Activated CD4-positive, CD25-positive, alpha-beta regulatory T cell treated with anti-CD3 and anti-CD28 coated beads, Interleukin-2, amount 50 U/mL, for 72 hours (primary cell): ENCODE measurements around the gene HYAL1.
A peak's percentile ranks its signal among the peaks of the same experiment; 100 is the strongest.

Experiments used
- DNase-seq: peaks from one replicate; pipeline ENCODE4 v3.0.0; 2021

Gene HYAL1, protein sequence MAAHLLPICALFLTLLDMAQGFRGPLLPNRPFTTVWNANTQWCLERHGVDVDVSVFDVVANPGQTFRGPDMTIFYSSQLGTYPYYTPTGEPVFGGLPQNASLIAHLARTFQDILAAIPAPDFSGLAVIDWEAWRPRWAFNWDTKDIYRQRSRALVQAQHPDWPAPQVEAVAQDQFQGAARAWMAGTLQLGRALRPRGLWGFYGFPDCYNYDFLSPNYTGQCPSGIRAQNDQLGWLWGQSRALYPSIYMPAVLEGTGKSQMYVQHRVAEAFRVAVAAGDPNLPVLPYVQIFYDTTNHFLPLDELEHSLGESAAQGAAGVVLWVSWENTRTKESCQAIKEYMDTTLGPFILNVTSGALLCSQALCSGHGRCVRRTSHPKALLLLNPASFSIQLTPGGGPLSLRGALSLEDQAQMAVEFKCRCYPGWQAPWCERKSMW

DNA sequence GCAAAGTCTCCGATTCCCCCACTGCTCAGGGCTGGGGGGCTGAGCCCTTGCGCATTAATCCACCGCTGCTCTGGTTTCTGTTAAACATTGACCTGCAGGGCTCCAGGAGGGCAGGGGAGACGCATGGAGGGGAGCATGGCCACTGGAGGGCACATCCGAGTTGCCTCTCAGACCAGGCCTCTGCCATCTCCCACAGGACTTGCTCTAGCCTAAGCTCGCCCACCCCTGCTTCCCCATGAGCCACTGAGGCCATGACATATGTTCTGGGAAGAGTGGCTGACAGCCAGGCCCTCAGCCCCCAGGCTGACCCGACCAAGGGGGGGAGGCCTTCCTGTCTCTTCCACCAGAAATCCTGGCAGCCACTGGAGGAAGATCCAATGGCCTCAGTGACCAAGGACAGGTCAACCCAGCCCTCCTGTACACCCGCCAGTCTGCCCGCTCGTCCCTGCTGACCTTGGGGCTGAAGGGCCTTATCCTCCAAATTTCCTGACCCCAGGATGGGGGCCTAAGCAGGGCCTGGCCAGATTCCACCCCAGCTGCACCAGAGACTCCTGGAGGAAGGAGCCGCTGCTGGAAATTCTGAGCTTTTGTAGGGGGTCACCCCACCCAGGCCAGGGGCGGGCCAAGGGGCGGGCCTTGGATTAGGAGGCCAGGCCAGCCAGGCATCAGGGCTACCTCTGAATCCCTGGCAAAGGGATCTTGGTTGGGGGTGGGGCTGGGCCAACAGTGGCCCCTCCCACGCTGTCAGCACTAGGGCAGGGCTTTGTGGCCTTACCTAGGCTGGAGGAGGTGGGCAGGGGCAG lies at the start of gene HYAL1:
HYAL1 (minus strand) TSS at position 562 of the 803 bp plus-strand sequence. CDS start 618 bp downstream, outside the sequence.
- no peak for DNase-seq

DNA sequence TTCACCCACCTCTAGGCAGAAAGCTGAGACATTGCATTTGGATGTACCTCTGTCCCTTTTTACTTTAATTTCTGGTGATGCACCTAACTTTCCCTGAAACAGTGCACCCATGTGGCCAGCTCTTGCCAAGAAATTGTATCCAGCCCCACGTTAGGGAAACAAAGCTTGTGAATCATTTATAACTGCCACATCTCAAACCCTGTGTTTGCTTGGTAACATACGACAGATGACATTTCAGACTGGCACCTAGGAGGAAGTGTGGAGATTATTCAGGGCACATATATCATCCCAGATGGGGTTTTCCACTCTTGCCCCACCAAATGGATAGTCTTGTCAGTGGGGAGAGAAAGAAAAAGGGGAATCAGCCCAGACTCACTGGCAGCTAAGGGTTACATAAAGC lies 49.4 kb upstream of the HYAL1 start:
- no peak for DNase-seq

DNA sequence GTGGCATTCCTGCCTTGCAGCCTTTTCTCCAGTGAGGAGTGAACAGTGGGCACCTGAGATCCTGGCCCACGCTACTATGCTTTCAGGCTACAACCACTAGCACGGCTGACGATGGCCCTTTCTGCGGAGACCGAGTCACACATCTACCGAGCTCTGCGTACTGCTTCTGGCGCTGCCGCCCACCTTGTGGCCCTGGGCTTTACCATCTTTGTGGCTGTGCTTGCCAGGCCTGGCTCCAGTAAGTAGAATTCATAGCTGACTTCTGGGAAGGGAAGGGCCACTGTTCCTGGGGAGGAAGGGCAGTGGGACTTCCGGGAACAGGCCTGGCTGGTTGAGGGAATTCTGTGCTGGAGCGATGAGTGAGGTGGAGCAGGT lies 47.9 kb upstream of the HYAL1 start:
- DNase-seq = no peak

DNA sequence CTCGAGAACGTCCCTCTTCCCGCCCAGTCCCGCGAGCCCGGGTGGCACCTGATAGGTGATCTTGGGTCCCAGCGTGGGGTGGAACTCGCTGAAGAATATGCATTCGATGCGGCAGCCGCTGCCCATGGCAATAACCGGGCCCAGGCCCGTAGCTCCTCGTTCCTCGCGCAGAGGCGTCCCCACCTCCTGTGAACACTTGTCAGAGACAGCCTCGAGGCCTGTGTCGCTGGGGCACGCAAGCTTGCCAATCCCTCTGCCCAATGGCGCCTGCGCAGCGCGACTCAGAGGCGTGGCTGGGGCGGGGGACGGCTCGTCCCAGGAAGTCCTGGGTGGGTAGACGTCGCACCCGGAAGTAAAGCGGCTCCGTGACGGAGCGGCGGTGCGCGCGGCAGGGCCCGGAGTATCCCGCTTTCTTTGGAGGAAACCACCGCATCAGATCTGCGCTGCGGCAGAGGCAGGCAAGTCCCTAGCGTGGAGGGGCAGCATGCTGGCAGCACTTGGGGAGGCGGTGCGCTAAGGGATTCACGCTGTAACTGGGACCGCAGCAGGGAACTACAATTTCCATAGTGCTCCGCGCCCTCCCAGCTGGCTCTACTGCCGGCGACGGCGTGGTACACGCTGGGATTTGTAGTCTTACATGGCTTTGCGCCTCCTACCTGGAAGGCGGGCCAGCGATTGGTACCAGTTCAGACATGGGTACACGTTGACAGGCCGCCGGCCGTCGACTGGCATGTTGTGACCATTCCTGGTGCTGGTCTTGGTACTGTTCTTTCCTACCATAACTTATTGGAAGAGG lies 47.4 kb upstream of the HYAL1 start, which contains the start of the genes CYB561D2 and NPRL2:
CYB561D2 (plus strand) TSS at position 336 of the 796 bp plus-strand sequence. CDS start 572 bp downstream, outside the sequence.
NPRL2 (minus strand) TSS at position 249 of the 796 bp plus-strand sequence; CDS start at position 126, 123 bp downstream.
- peak; percentile 99 for DNase-seq

DNA sequence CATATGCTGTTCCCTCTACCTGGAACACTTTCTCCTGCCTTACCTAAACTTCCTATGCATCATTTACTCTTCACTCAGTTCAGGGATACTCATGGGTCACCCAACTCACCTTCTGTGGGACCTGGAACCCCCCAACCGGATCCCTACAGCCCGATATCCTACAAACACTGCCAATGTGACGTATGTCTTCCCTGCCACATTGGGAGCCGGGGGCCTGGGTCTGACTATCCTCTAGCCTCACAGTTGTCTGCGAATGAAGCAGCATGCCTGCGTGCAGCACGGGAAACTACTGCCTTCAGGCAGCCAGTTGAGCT lies 46.8 kb upstream of the HYAL1 start:
- no peak for DNase-seq

DNA sequence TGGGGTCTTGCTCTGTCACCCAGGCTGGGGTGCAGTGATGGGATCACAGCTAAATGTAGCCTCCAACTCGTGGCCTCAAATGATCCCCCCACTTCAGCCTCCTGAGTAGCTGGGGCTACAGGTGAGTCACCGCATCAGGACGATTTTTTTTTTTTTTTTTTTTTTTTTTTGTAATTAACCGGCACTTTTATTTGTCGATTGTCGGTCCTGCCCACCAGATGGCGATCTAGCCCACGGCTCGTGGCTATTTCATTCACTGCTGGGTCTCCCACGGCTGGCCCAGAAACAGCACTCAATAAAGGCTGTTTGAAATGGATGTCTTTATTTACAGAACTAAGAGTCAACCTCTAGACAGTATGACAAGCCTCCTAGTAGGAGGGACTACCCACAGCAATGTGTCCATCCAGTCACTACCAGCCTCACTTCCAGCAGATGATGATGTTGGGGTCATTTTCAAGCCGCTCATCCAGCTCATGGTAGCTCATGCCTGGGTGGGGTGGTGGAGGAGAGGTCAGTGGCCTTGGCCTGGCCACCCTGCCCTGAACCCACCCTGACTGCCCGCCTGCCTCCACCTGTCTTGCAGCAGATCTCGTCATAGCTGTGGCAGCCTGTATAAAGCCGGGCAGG lies 43.9 kb upstream of the HYAL1 start:
- peak; percentile 62 for DNase-seq

DNA sequence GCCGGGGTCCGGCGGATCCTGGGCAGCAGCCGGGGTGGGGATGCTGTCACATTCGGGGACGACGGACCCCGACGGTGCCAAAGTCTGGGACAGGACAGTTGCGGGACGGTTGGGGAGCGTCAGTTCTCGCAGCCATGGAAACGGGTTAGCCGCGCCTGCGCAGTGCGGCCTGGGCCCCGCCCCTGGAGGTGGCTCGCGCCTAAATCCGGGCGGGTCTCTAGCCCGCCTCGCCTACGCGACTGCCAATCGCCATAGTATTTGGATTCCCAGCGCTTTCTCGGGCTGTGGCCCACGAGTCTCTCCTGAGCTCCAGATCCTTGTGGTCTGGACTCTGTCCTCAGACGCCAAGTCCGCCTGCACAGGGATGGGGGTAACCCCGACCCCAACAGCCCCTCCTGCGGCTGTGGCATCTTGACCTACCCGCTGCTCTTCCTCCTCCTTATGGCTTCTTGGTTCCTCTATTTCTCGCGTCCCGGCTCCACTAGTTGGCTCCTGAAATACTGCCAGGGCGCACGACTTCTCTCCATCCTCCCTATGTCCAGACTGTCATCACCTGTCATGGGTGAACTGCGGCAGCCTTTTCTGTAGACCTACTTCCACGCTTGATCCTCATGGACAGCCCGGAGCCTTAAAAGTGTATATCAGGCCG lies 42.3 kb upstream of the HYAL1 start, which contains the start of gene ZMYND10:
ZMYND10 (minus strand) TSS at position 147 of the 649 bp plus-strand sequence. CDS start 153 bp downstream, outside the sequence.
- DNase-seq = peak; percentile 79

DNA sequence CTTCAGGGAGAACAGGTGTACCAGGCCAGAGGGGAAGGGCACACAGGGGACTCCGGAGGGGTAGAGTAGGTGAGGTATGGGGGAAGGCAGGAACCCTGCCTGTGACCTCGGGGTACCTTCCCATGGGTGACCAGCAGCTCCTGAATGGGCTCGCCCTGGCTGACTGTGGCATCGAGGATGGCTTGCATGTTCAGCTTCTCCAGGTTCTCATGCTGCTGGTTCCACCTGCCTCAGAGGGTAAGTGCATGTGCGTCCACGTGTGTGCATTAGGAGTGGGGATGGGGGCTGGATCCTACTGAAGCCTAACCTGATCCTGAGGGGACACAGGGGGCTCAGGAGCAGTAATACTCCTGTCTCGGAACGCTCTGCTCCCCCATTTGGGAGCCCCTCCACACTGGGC lies 41.6 kb upstream of the HYAL1 start:
- DNase-seq = no peak

DNA sequence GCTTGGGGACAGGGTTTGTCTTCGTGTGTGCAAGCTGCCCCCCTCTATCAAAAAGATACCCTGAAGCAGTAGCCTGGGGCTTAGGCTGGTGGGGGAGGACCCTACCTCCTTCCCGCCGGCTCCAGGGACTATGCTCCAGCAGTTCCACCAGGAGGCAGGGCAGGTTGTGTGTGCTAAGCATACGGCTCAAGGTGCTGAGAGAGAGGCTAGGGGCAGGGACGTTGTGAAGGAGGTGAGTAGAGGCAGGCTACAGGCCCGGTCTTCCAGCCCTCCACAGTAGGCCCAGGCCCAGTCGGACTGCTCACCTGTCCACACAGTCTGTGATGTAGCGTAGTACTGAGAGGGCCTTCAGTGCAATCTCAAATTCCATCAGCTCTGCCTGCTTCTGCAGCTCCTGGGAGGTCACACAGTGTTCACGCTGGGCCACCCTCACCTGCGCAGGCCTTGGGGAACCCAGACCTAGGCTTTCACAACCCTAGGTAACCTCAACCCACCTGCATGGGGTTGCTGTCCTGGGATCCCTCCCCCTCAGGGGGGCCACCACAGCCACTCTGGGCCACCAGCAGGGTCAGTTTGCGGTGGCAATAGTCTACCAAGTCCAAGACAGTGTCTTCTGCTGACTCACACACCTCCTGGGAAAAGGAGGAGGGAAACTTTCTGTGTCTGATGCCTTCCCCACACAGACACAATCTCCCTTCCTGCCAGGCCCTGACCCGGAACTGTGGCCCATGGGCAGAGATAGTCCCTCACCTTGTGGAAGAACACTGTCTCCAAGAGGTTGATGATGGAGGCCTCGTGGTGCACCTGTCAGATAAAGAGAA lies 39.6 kb upstream of the HYAL1 start:
- no peak for DNase-seq

DNA sequence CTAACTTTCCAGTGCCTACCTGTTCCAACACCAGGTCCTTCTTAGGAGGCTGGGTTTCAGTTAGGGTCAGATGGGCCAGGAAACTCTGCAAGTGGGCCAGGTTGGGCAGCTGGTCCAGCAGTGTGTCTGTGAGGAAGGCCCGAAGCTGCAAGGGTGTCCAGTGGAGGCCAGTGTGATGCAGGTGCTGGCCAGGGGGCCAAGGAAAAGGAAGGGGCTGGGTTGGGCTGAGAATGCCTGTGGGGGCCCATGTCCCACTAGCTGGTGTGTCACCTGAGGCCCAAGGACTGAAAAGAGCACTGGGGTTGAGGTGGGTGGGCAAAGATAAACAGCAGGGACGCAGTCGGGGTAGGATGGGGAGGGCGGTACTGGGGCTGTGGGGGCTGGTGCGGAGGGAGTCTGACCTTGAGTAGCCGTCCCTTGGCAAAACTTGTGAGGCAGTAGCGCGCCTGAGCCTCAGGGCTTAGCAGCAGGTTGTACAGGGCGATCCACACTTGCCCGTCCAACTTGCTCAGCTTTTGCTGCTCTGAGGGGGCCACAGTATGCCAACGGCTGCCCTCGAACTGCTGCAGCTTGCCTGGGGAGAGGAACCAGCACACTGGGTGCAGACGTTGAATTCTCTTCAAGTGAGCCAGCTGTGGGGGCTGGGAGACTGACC lies 38.7 kb upstream of the HYAL1 start:
- no peak for DNase-seq

DNA sequence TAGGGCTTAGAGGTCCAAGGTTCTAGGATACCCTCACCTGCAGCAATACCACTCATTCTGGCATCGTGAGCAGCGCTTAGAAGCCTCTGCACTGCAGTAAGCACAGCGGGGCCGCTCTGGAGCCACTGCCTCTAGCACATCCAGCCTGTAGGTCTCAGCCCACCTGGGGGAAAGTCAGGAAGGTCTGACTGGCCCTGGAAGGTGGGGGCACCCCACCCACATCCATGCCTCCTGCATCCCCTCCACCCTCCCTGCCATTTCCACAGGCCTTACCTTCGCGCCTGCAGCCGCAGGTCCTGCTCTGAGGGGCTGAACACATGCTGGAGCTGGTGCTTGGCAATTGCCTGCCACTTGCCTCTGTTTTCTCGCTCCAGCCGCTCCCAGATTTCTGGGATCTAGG lies 38.2 kb upstream of the HYAL1 start:
- no peak for DNase-seq

DNA sequence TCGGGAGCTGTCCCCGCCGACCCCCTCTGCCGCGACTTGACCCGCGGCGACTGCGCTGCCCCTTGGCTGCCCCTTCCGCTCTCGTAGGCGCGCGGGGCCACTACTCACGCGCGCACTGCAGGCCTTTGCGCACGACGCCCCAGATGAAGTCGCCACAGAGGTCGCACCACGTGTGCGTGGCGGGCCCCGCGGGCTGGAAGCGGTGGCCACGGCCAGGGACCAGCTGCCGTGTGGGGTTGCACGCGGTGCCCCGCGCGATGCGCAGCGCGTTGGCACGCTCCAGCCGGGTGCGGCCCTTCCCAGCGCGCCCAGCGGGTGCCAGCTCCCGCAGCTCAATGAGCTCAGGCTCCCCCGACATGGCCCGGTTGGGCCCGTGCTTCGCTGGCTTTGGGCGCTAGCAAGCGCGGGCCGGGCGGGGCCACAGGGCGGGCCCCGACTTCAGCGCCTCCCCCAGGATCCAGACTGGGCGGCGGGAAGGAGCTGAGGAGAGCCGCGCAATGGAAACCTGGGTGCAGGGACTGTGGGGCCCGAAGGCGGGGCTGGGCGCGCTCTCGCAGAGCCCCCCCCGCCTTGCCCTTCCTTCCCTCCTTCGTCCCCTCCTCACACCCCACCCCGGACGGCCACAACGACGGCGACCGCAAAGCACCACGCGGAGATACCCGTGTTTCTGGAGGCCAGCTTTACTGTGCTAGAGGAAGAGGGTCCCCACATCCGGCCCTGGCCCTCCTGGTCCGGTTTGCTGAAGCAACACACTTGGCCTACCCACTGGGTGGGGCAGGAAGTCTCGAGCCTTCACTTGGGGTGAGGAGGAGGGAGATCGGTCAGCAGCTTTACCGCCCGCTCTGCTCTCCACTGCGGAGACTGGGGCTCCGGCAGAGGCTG lies 37.3 kb upstream of the HYAL1 start, which contains the start of gene RASSF1:
RASSF1 (minus strand) TSS at position 389 of the 882 bp plus-strand sequence; CDS start at position 358, 31 bp downstream.
- DNase-seq = peak; percentile 64

DNA sequence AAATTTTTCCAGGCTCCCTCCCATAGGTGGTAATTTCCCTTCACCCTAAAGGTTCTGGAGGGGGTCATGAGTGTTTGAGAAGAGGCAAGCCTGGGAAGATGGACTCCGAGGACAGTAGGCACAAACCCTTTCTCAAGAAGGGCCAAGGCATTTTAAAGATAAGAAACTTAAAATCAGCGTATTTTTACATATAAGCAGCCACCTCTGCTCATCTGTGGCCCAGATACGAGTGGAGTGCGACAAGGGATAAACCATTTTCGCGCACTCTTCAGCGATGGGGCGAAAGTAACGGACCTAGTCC lies 36.7 kb upstream of the HYAL1 start:
- no peak for DNase-seq

DNA sequence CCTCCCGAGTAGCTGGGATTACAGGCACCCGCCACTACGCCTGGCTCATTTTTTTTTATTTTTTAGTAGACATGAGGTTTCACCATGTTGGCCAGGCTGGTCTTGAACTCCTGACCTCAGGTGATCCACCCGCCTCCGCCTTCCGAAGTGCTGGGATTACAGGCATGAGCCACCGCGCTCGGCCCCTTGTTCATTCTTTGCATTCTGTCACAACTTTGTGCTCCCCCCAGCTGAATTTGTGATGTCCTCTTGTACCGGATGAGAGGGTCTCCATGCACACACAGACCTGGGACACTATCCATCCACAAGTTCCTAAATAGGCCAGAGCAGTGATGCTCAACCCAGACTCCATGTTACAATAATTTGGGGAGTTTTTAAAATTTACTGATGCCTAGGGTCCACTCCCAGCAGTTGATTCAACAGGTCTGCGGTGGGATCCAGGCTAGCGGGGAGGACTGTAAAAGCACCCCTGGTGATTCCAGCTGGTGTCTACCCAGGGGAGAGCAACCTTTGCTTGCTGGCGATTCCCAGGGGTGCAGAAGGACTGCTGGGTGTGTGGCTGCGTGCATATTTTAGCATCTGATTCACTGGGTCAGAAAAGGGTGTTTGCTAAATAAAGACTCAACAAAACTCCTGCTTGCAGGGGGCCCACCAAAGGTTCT lies 36.2 kb upstream of the HYAL1 start:
- no peak for DNase-seq

DNA sequence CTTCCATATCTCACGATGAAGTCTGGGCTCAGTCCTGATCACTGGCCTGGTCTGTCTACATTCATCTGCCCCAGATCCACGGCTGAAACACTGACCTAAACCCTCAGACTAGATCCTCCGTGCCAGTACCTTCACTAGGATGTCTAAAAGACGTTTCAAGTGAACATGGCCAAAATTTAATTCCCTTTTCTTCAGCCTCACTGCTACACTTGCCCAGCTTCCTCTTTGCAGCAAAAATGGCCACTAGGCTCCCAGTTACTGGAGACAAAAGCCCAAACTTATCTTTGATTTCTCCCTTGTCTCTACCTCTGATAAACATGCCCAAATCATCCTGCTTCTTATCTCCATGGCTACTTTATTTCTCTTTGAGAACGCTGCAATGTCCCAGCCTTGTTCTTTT lies 35.6 kb upstream of the HYAL1 start:
- DNase-seq = no peak

DNA sequence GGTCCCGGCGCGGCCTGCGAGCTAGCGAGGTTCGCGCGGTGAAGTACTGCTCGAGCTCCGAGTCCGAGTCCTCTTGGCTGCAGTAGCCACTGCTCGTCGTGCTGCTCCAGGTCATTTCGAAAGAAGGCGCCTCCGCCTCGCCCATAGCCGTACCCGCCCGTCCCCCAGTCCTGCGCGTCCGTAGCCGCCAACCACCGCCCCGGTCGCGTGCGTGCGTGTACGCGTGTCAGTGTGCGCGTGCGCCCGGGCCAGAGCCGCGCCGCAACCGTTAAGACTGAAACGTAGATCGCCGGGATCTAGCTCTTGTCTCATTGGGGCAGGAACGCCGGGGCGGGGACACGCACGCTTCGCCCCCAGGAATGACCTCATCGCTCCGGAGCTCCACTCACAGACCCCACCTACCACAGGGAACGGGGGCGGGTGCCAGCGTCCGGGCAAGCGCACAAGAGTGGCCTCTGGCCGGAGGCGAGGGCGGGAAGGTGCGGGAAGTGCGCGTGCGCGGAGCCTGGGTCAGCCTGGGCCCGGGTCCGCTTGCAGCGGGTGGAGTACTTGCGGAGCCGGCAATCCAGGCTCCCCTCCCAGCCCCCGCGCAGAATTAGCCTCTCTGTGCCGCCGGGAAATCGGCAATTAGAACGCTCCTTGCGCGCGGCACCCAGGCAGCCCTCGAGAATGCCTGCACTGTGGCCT lies 33.9 kb upstream of the HYAL1 start:
- DNase-seq = peak; percentile 95

DNA sequence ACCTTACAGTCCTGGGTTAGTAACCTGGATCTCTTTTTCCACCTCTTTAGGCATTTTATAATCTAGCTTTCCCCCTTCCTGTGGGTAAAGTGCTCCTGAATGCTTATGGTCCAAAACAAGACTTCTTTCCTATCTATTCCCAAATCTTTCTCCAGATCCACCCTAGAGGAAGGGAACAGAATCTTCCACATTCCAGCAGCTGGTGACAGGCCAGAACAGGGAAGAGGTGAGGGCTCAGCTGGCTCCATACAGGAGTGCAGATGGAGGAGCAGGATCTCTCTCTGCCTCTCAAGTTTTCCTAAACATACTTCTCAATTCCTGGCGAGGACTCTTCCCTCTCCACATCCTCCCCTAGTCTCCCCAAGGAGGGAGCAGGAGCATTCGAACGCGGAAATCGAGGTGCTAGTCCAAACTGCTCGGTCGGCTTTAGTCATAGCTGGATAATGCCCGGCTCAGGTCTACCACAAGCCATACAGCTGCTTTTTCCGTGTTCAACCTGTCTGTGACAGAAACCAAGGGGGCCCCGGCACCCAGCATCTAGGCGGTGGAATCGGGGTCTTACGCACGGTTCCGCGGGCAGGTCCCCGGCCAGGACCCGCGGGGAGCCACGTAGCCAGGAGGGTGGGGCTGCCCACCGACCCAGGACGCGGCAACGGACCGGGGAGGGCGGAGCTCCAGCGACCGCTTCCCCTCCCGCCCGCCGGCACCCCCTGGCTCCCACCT lies 33.2 kb upstream of the HYAL1 start:
- DNase-seq = no peak
